Endothelial cell of umbilical vein (primary cell): ENCODE data around the gene DOCK1. TPM values are rescaled to one million over a fixed set of nuclear protein-coding genes. Genes with fewer than 3 reads are reported as not detected.

Source experiments
- BruUV-seq: library from RNA; stranded (reverse); fragments of 400-500 nt; replicated peaks from 2 replicates; lab custom pipeline; 2021; lab: Mats Ljungman, UMichigan
- CTCF ChIA-PET: fragments of 300-600, 350-600 bp; sonication (Branson Sonifier 250); formaldehyde crosslinking; loops from one replicate; lab custom pipeline; 2021; ENCODE audit warnings: antibody characterized with exemption, inconsistent platforms; lab: Charles Lee
- POLR2A ChIA-PET: fragments of 300-600, 350-600 bp; sonication (Branson Sonifier 250); formaldehyde crosslinking; loops from one replicate; lab custom pipeline; 2021; ENCODE audit warnings: antibody characterized with exemption, inconsistent platforms; lab: Charles Lee
- DNase-seq: peaks from one replicate; pipeline ENCODE4 v3.0.0-alpha.2; 2011; ENCODE audit warnings: low read depth, low spot score
- FAIRE-seq: peaks from 2 replicates; lab custom pipeline; 2011; peaks lifted over from hg19 to GRCh38; lab: Jason Lieb, UNC
- H2AFZ ChIP-seq: 2 replicates; pipeline ENCODE4 v1.6.0; 2012; ENCODE audit warnings: low read depth, low read length, control low read depth, inconsistent platforms
- H3K27ac ChIP-seq: 2 replicates; pipeline ENCODE4 v1.5.1; 2011; ENCODE audit warnings: low read depth, mild to moderate bottlenecking, control low read depth, low read length, moderate library complexity; ENCODE audit not compliant: insufficient read depth
- H3K27me3 ChIP-seq, 2 experiments: 2 replicates each; pipeline versions ENCODE4 v1.6.0 to v1.6.1; 2011; ENCODE audit warnings: low read length in 2 of 2, mixed read lengths in 1 of 2; ENCODE audit not compliant: control insufficient read depth in 2 of 2, insufficient read depth in 2 of 2
- H3K36me3 ChIP-seq, 2 experiments: 2 replicates in 1 of 2; 3 replicates in 1 of 2; pipeline ENCODE4 v1.5.1; 2011; ENCODE audit warnings: low read length in 2 of 2, mild to moderate bottlenecking in 1 of 2, moderate library complexity in 1 of 2; ENCODE audit not compliant: control insufficient read depth in 2 of 2, insufficient read depth in 2 of 2; ENCODE audit errors: extremely low read depth in 1 of 2
- H3K4me1 ChIP-seq: 3 replicates; pipeline ENCODE4 v1.5.1; 2011; ENCODE audit warnings: mild to moderate bottlenecking, low read length; ENCODE audit not compliant: control insufficient read depth, insufficient read depth; ENCODE audit errors: extremely low read depth
- H3K4me2 ChIP-seq: 2 replicates; pipeline ENCODE4 v1.6.1; 2011; ENCODE audit warnings: low read length, control low read depth, mixed read lengths; ENCODE audit not compliant: insufficient read depth
- H3K4me3 ChIP-seq, 3 experiments: fragments of 200-600 bp in 1 of 3; sonication (generic), shearing (Covaris generic) in 1 of 3; replicated peaks in 1 of 3; 2 replicates each; pipeline ENCODE4 v1.5.1; 2011 to 2016; ENCODE audit warnings: control low read depth in 3 of 3, low read length in 3 of 3, mild to moderate bottlenecking in 2 of 3, inconsistent platforms in 1 of 3, low read depth in 1 of 3, moderate library complexity in 1 of 3; ENCODE audit not compliant: insufficient read depth in 1 of 3
- H3K79me2 ChIP-seq: 2 replicates; pipeline ENCODE4 v1.6.0; 2012; ENCODE audit warnings: low read length, inconsistent platforms; ENCODE audit not compliant: control insufficient read depth, insufficient read depth
- H3K9ac ChIP-seq: replicated peaks from 2 replicates; pipeline ENCODE3; 2011; ENCODE audit warnings: low read length, control low read depth; ENCODE audit not compliant: insufficient read depth; ENCODE audit errors: extremely low read depth
- H3K9me1 ChIP-seq: replicated peaks from 3 replicates; pipeline ENCODE4 v1.6.0; 2011; ENCODE audit warnings: mild to moderate bottlenecking, low read length; ENCODE audit not compliant: control insufficient read depth, insufficient read depth; ENCODE audit errors: extremely low read depth
- H3K9me3 ChIP-seq: replicated peaks from 2 replicates; pipeline ENCODE4 v1.5.1; 2012; ENCODE audit warnings: low read length, inconsistent platforms; ENCODE audit not compliant: control insufficient read depth, insufficient read depth
- H4K20me1 ChIP-seq: replicated peaks from 2 replicates; pipeline ENCODE3; 2011; ENCODE audit warnings: mild to moderate bottlenecking, low read length; ENCODE audit not compliant: control insufficient read depth, insufficient read depth; ENCODE audit errors: extremely low read depth
- CTCF ChIP-seq, 2 donors: IDR thresholded peaks; 1 replicate in 1 of 2; 2 replicates in 1 of 2; pipeline ENCODE4 v1.5.1; 2011; ENCODE audit warnings: low read length in 2 of 2, mild to moderate bottlenecking in 2 of 2, moderate library complexity in 2 of 2, control low read depth in 1 of 2, inconsistent platforms in 1 of 2, low read depth in 1 of 2; ENCODE audit not compliant: insufficient read depth in 1 of 2; ENCODE audit errors: extremely low read depth in 1 of 2
- JUN ChIP-seq: IDR thresholded peaks from 2 replicates; pipeline ENCODE4 v1.6.1; 2011; ENCODE audit warnings: borderline replicate concordance, low read depth; ENCODE audit not compliant: insufficient read length, insufficient read depth
- MAX ChIP-seq: IDR thresholded peaks from 2 replicates; pipeline ENCODE4 v1.6.1; 2011; ENCODE audit not compliant: insufficient read depth, insufficient read length
- MYC ChIP-seq: IDR thresholded peaks from one replicate; pipeline ENCODE4 v1.6.1; 2011; ENCODE audit warnings: mild to moderate bottlenecking, low read depth, low read length
- POLR2A ChIP-seq: IDR thresholded peaks from 2 replicates; pipeline ENCODE4 v1.6.1; 2012; ENCODE audit warnings: low read depth, mild to moderate bottlenecking, control low read depth, low read length
- POLR2AphosphoS5 ChIP-seq: IDR thresholded peaks from 2 replicates; pipeline ENCODE4 v1.6.1; 2012; ENCODE audit warnings: low read depth, mild to moderate bottlenecking, control low read depth, low read length, moderate library complexity; ENCODE audit not compliant: insufficient read depth
- dilution Hi-C: fragments of 300-500 bp; cut with MboI; formaldehyde crosslinking; loops from one replicate; pipeline ENCODE4 v1.15.0; 2019; ENCODE audit warnings: low sequenced_read_pairs; ENCODE audit not compliant: extremely low pct_ligation_motif_present
- intact Hi-C: fragments of 100-400 bp; cut with micrococcal nuclease; formaldehyde crosslinking; loops from one replicate; pipeline ENCODE4 v1.10.0; 2022
- polyA plus RNA-seq, 4 experiments: library from polyadenylated mRNA; depleted of rRNA in 3 of 4; stranded (reverse) in 3 of 4; unstranded in 1 of 4; fragments of >200 nt; gene quantifications; 2 replicates each; pipeline versions ENCODE4 v1.2.1 to v1.2.3, GENCODE V29; 2011 to 2012; ENCODE audit warnings: missing spikeins in 1 of 4
- total RNA-seq: library from RNA; stranded (reverse); gene quantifications from 2 replicates; pipeline ENCODE4 v1.2.3, GENCODE V29; 2021

DOCK1 gene
- total and polyA plus RNA-seq, 2 donors (not counting 3 experiments of a cell fraction or from before 2014, with no cell fraction given), result 22.5 to 83.1 TPM

- Histone ChIP-seq H3K4me2 (no peak overlapping the region), H3K9ac (no peak overlapping the region), H3K27me3 (no peaks in the 10 kb centered on the region), H3K9me3 (no peaks in the 10 kb centered on the region), H3K79me2 (peaks cover 90% of the 10 kb centered on the region), H3K27ac (no peak overlapping the region), H3K4me3 (no peak overlapping the region), H2AFZ (no peak overlapping the region), H3K9me1 (no peaks in the 10 kb centered on the region), H3K4me1 (peaks cover 10% of the 10 kb centered on the region), H4K20me1 (no peaks in the 10 kb centered on the region), H3K36me3 (peaks cover 0 to 10% of the 10 kb centered on the region in 2 experiments)
- FAIRE-seq (no peak), DNase-seq (no peak)
- BruUV-seq, result no TSS peak
- POLR2A ChIA-PET, result no interaction called here
- dilution Hi-C loops, result no loop called here
- CTCF ChIA-PET, result no interaction called here
- TF ChIP-seq POLR2A, result no peak
- TF ChIP-seq MYC, result no peak
- TF ChIP-seq CTCF (IDR thresholded peaks at IDR 0.05; ENCODE audit: extremely low read depth in 1 of 2, insufficient read depth in 1 of 2, low read depth in 1 of 2, low read length in 2 of 2), result no peak
- TF ChIP-seq JUN, result no peak
- intact Hi-C loops, result loop anchor here (5.0 kb wide), 1 partner anchor 58 kb away; no protein-coding TSS in a partner anchor
Observed at GRCh38 chr10:126929391-126929790, 24.2 kb downstream of the DOCK1 start.

GRCh38 chr10:126930131-126930882 is 25.1 kb downstream of the DOCK1 start:
- no TSS peak for BruUV-seq
- TF ChIP-seq POLR2AphosphoS5 (no peak), JUN (no peak), MAX (no peak)
- Histone ChIP-seq H3K9me1 (no peaks in the 10 kb centered on the region), H3K27me3 (no peaks in the 10 kb centered on the region), H3K4me3 (no peak overlapping the region), H3K27ac (no peak overlapping the region), H3K9me3 (no peaks in the 10 kb centered on the region), H4K20me1 (no peaks in the 10 kb centered on the region), H3K4me1 (peaks cover 15% of the 10 kb centered on the region), H2AFZ (no peak overlapping the region), H3K4me2 (peak overlapping the region; percentile 54), H3K9ac (no peak overlapping the region), H3K79me2 (peaks cover 84% of the 10 kb centered on the region), H3K36me3 (peaks cover 0 to 10% of the 10 kb centered on the region in 2 experiments)
- CTCF ChIA-PET, result interaction anchor here (1.2 kb wide), 1 partner anchor 15 kb away, joined by 3 read pairs; no protein-coding TSS in a partner anchor
- dilution Hi-C loops, result no loop called here
- intact Hi-C loops, result no loop called here
- DNase-seq (no peak), FAIRE-seq (no peak)
- POLR2A ChIA-PET, result no interaction called here
